PFSK-1 (cell line): Measurements from ENCODE around the gene PPP1R9A.

Experiments
- FOXP2 ChIP-seq: optimal IDR thresholded peaks from 2 replicates; pipeline ENCODE3; 2011; ENCODE audit warnings: borderline replicate concordance, control low read depth, inconsistent platforms; ENCODE audit not compliant: insufficient read depth; ENCODE audit errors: extremely low read length, extremely low read depth
- POLR2AphosphoS5 ChIP-seq: IDR thresholded peaks from 2 replicates; pipeline ENCODE4 v1.6.1; 2012; ENCODE audit warnings: low read depth, mild to moderate bottlenecking, control low read depth, low read length, moderate library complexity
- REST ChIP-seq, 2 experiments: IDR thresholded peaks; 2 replicates each; pipeline versions ENCODE4 v1.6.1 to v1.8.0; 2011 to 2012; ENCODE audit warnings: low read depth in 2 of 2, low read length in 2 of 2, control low read depth in 1 of 2, inconsistent platforms in 1 of 2, mild to moderate bottlenecking in 1 of 2, moderate library complexity in 1 of 2; ENCODE audit not compliant: insufficient read depth in 1 of 2
- SIN3A ChIP-seq: IDR thresholded peaks from 2 replicates; pipeline ENCODE4 v1.6.1; 2012; ENCODE audit warnings: mild to moderate bottlenecking, low read length, moderate library complexity, borderline replicate concordance; ENCODE audit not compliant: insufficient read depth
- TAF1 ChIP-seq: IDR thresholded peaks from 2 replicates; pipeline ENCODE4 v1.6.1; 2012; ENCODE audit warnings: low read length, control low read depth, borderline replicate concordance; ENCODE audit not compliant: insufficient read depth

- TF ChIP-seq POLR2AphosphoS5 = no peak
- no peak for TF ChIP-seq TAF1
- no peak for TF ChIP-seq SIN3A
- no peak for TF ChIP-seq REST (IDR thresholded peaks at IDR 0.05; ENCODE audit: insufficient read depth in 1 of 2, low read depth in 2 of 2, low read length in 2 of 2)
- no peak for TF ChIP-seq FOXP2
Measured at GRCh38 chr7:95028683-95029082, 121.3 kb downstream of the PPP1R9A start.
